Kasumi-1 (cell line): ENCODE measurements around the gene ARHGEF28.

Experiments
- DNase-seq, 2 experiments: peaks; one replicate each; lab custom pipeline; 2025; lab: John Stamatoyannopoulos, UW

Gene ARHGEF28

GRCh38 chr5:73900566-73900965 lies 274.6 kb downstream of the ARHGEF28 start:
- no peak for DNase-seq

- no peak for DNase-seq
Measured at GRCh38 chr5:73901043-73901442, 275.0 kb downstream of the ARHGEF28 start.

GRCh38 chr5:73901455-73901854 lies 275.5 kb downstream of the ARHGEF28 start:
- no peak for DNase-seq

- peak; percentile 75 to 80 for DNase-seq
Measured at GRCh38 chr5:73902327-73903051, 276.5 kb downstream of the ARHGEF28 start.

GRCh38 chr5:73903169-73903568 lies 277.2 kb downstream of the ARHGEF28 start:
- no peak for DNase-seq

- DNase-seq = no peak
Measured at GRCh38 chr5:73906277-73906676, 280.3 kb downstream of the ARHGEF28 start.

- no peak for DNase-seq
Measured at GRCh38 chr5:73907164-73907563, 281.2 kb downstream of the ARHGEF28 start.

GRCh38 chr5:73908395-73908794 lies 282.4 kb downstream of the ARHGEF28 start:
- DNase-seq = no peak

GRCh38 chr5:73908846-73909245 lies 282.9 kb downstream of the ARHGEF28 start:
- no peak for DNase-seq

- no peak for DNase-seq
Measured at GRCh38 chr5:73909474-73909873, 283.5 kb downstream of the ARHGEF28 start.

GRCh38 chr5:73911761-73912393 lies 285.9 kb downstream of the ARHGEF28 start:
- no peak for DNase-seq

GRCh38 chr5:73912821-73913271 lies 286.9 kb downstream of the ARHGEF28 start:
- DNase-seq = no peak

GRCh38 chr5:73913971-73914370 lies 288.0 kb downstream of the ARHGEF28 start:
- no peak for DNase-seq

GRCh38 chr5:73915345-73915744 lies 289.3 kb downstream of the ARHGEF28 start:
- no peak for DNase-seq

GRCh38 chr5:73917433-73917832 lies 291.4 kb downstream of the ARHGEF28 start:
- no peak for DNase-seq

GRCh38 chr5:73917891-73918290 lies 291.9 kb downstream of the ARHGEF28 start:
- DNase-seq = no peak

- DNase-seq = no peak
Measured at GRCh38 chr5:73918791-73919221, 292.8 kb downstream of the ARHGEF28 start.

GRCh38 chr5:73921741-73922140 lies 295.7 kb downstream of the ARHGEF28 start:
- DNase-seq = no peak

- DNase-seq = no peak
Measured at GRCh38 chr5:73922224-73922623, 296.2 kb downstream of the ARHGEF28 start.

- no peak for DNase-seq
Measured at GRCh38 chr5:73922875-73923557, 297.0 kb downstream of the ARHGEF28 start.

- DNase-seq = no peak
Measured at GRCh38 chr5:73928476-73929070, 302.6 kb downstream of the ARHGEF28 start.

- no peak for DNase-seq
Measured at GRCh38 chr5:73935719-73936118, 309.7 kb downstream of the ARHGEF28 start.
